ENCODE data around the gene IQSEC1. TPM values are rescaled to one million over a fixed set of nuclear protein-coding genes. Genes with fewer than 3 reads are reported as not detected.

IQSEC1 gene
- total RNA-seq, 4 donors from 2014 or later, result 33.6 to 72.0 (median 55.9) TPM

DNA sequence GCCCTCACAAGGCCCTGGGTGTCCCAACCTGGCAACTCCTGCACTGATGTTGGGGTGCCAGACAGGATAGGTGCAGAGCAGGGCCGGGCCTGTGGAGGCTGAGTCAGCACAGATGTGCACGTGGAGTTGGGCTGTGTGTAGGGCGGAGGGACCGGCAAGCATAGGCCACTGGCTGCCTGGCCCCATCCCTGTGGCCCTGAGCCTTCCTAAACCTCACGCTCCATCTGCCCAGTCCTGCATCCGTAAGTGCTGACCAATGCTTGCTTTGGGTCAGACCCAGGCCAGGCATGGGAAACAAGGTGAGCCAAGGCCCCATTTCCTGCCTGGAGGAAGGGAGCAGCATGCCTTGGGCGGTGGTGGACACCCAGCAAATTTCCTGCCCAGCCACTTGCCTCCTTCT, 5.8 kb upstream of the IQSEC1 start:
- TF ChIP-seq, protein P1, sequence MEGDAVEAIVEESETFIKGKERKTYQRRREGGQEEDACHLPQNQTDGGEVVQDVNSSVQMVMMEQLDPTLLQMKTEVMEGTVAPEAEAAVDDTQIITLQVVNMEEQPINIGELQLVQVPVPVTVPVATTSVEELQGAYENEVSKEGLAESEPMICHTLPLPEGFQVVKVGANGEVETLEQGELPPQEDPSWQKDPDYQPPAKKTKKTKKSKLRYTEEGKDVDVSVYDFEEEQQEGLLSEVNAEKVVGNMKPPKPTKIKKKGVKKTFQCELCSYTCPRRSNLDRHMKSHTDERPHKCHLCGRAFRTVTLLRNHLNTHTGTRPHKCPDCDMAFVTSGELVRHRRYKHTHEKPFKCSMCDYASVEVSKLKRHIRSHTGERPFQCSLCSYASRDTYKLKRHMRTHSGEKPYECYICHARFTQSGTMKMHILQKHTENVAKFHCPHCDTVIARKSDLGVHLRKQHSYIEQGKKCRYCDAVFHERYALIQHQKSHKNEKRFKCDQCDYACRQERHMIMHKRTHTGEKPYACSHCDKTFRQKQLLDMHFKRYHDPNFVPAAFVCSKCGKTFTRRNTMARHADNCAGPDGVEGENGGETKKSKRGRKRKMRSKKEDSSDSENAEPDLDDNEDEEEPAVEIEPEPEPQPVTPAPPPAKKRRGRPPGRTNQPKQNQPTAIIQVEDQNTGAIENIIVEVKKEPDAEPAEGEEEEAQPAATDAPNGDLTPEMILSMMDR (IDR thresholded peaks at IDR 0.05), result no peak
- no peak for DNase-seq (ENCODE audit: low spot score)
- no peak for ATAC-seq (ENCODE audit: low FRiP score)

DNA sequence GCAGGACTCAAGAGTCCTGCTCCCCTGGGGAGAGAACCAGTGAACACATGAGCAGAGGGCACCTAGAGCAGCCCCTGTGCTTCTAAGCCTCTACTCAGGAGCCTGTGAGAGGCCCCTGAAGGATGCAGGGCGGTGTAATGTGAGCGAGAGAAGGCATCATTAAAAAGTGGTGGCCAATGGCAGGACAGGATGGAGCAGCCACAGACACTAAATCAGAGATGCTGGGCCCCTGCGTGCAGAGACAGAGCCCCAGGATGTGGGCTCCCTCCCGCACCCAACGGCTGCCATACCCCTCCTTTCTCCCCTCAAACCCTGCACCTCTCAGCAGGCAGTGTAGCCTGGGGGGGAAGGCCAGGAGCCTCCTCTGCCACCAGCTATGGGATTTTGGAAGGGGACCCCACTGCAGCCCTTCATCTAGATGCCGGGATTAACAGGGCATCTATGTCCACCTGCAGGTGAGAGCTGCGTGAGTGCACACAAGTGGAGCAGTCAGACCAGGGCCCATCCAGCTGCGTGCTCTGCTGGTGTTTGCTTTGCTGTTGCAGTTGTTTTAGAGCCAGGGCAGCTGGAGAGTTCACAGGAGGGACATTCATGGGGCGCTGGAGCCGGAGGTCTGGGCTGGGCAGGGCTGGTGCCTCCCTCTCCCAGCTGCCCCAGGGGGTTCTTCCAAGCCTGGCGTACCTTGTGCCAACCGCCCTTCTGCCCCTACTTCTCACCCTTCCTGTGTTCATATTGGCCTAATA, 5.1 kb upstream of the IQSEC1 start:
- TF ChIP-seq, protein P1 (IDR thresholded peaks at IDR 0.05), result no peak
- no peak for ATAC-seq (ENCODE audit: low FRiP score)

DNA sequence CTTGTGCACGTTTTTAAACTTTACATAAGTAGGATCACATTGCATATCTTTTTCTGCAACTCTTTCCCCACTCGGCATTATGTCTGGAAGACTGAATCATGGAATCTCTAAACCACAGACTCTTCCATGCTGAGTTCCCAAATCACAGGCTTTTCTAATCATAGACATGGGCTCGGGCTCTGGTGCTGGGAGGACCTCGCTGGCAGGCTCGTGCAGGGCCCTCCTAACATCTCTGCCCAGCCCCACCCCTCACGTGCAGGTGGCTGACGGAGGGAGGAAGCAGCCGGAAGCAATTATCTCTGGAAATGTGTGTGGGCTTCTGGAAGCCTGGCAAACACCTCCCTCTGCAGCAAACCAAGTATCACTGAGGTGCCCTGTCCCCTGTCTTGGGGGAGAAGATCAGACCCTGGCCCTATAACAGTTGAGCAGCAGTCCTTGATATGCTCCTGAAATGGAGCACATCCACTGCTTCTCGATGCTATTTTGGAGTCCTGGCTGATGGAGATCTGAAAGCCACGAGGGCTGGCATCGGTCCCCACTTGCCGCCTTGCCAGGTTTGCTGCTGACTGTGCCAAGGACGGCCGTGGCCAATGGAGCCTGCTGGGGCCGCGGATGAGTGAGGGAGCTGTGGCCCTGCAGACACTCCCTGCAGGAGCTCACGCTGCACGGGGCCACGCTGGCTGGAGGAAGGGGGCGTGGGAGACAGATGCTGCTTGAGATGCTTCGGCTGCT, 4.4 kb upstream of the IQSEC1 start:
- DNase-seq (ENCODE audit: low spot score), result no peak
- no peak for ATAC-seq (ENCODE audit: low FRiP score)
- TF ChIP-seq, protein P1 (IDR thresholded peaks at IDR 0.05), result no peak

More for the DNA sequence above, 5.1 kb upstream of the IQSEC1 start:
- DNase-seq (ENCODE audit: low spot score), result no peak

DNA sequence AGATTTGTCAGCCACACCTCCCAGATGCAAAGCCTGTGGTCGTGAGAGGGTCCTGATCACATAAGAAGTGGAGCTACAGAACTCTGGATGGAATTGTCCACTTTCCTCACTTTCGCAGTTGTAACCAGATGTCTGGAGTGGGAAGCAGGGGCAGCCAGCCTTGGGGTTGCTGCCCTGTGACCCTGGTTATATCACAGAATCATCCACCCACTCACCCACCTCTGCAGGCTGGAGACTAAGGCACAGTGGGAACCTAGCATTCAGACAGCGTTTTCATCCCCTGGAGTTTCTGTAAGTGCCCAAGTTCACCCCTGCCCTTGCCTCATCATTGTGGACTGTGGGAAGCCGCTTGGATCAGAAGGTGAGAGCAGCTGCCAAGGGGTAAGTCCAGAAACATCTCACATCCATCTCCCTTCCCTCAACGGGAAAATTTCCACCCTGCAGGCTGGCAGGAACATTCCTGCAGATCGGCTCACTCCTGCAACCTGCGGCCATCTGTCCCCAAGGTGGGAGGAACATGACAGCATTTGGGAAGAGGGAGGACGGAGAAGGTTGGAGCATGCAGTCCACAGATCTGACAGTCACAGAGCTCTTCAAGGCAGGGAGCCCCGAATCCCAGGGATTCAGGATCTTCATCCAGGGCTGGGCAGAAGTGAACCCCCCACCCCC, 2.9 kb upstream of the IQSEC1 start:
- ATAC-seq (ENCODE audit: low FRiP score) (no peak), DNase-seq (ENCODE audit: low spot score) (no peak)
- TF ChIP-seq, protein P1 (IDR thresholded peaks at IDR 0.05), result no peak

DNA sequence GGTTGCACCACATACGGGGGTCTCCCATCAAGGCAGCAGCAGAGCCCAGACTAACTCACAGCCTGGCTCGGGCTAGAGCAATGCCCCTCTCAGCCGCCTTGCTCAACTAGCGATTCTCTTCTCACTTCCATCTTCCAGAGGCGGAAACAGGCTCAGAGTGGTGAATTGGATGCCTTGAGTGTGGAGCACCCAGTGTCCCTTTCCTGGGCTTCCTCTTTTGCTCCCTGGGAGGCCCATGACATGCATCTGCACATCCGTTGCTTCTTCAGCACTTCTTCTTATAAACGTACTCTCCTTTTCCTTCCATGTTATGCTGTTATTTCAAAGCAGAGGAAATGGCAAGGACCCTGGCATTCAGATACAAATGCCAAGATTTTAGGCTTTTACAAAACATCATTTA, 2.1 kb upstream of the IQSEC1 start:
- ATAC-seq (ENCODE audit: low FRiP score) (no peak), DNase-seq (ENCODE audit: low spot score) (no peak)
- TF ChIP-seq, protein P1 (IDR thresholded peaks at IDR 0.05), result no peak

DNA sequence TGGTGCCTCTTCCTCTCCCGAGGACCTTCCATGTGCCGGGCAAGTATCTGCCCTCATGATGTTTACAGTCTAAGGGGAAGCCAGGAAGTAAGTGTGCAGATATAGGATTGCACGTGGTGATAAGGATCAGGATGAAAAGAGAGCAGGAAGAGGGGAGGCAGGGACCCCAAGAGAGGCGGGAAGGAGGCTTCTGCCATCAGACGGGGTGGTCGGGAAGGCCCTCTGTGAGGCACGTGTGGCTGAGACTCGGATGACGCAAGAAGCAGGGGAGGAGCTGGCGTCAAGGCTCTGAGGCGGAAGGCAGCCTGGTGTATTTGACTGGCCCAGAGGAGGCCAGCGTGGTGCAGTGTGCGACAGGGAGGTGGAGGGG, 762 bp upstream of the IQSEC1 start:
- TF ChIP-seq, protein P1 (IDR thresholded peaks at IDR 0.05), result no peak
- ATAC-seq (ENCODE audit: low FRiP score), result no peak
- DNase-seq (ENCODE audit: low spot score), result no peak

Data from omental fat pad (tissue), 4 donors.